Activated T-cell treated with anti-CD3 and anti-CD28 coated beads, Interleukin-2, amount 50 U/mL, for 4 hours (primary cell): ENCODE results near the gene FADS3. TPM values are rescaled to one million over a fixed set of nuclear protein-coding genes. Genes with fewer than 3 reads are reported as not detected.

Experiments used
- ATAC-seq, 2 donors: fragments of 200-7000 bp; cut with Tn5 transposase; one replicate each; pipeline ENCODE4 v1.10.0; 2021
- DNase-seq: peaks from one replicate; pipeline ENCODE4 v3.0.0-alpha.2; 2020
- H3K27me3 Mint-ChIP-seq: one replicate; pipeline ENCODE4 v1.8.0; 2021; ENCODE audit warnings: low read depth, mixed read lengths
- H3K36me3 Mint-ChIP-seq: one replicate; pipeline ENCODE4 v1.8.0; 2022; ENCODE audit warnings: mixed read lengths; ENCODE audit not compliant: insufficient read depth
- H3K4me1 Mint-ChIP-seq: one replicate; pipeline ENCODE4 v1.8.0; 2021; ENCODE audit warnings: low read depth, mixed read lengths
- H3K4me3 Mint-ChIP-seq: one replicate; pipeline ENCODE4 v1.8.0; 2021; ENCODE audit warnings: mild to moderate bottlenecking, moderate library complexity, mixed read lengths
- H3K9me3 Mint-ChIP-seq: one replicate; pipeline ENCODE4 v1.8.0; 2021; ENCODE audit warnings: mixed read lengths
- total RNA-seq, 3 donors: library from RNA; stranded (reverse); gene quantifications; one replicate each; pipeline ENCODE4 v1.2.1, GENCODE V29; 2021

The FADS3 gene
- total RNA-seq, 3 donors from 2014 or later, result 2.6 to 4.1 (median 2.8) TPM

- Mint-ChIP-seq H3K4me1 (peaks cover 2% of the 10 kb centered on the region), H3K27me3 (peaks cover 5% of the 10 kb centered on the region), H3K36me3 (no peaks in the 10 kb centered on the region), H3K4me3 (no peak overlapping the region), H3K9me3 (no peaks in the 10 kb centered on the region)
- ATAC-seq, result no peak
- DNase-seq, result no peak
Observed at GRCh38 chr11:61869708-61870451, 21.5 kb downstream of the FADS3 start.

GRCh38 chr11:61869429-61869707 is 22.0 kb downstream of the FADS3 start:
- H3K4me1 Mint-ChIP-seq, result peaks cover 2% of the 10 kb centered on the region
- no peak for DNase-seq
- H3K27me3 Mint-ChIP-seq, result peaks cover 5% of the 10 kb centered on the region
- ATAC-seq, result no peak
- no peaks in the 10 kb centered on the region for H3K36me3 Mint-ChIP-seq
- H3K9me3 Mint-ChIP-seq, result no peaks in the 10 kb centered on the region
- no peak overlapping the region for H3K4me3 Mint-ChIP-seq

- Mint-ChIP-seq H3K4me3 (no peak overlapping the region), H3K36me3 (no peaks in the 10 kb centered on the region), H3K9me3 (no peaks in the 10 kb centered on the region), H3K27me3 (peaks cover 5% of the 10 kb centered on the region), H3K4me1 (peaks cover 2% of the 10 kb centered on the region)
- no peak for DNase-seq
- no peak for ATAC-seq
Observed at GRCh38 chr11:61868571-61869428, 22.5 kb downstream of the FADS3 start.

- Mint-ChIP-seq H3K4me3 (no peak overlapping the region), H3K4me1 (peaks cover 2% of the 10 kb centered on the region), H3K27me3 (peaks cover 5% of the 10 kb centered on the region), H3K9me3 (no peaks in the 10 kb centered on the region), H3K36me3 (no peaks in the 10 kb centered on the region)
- ATAC-seq (no peak), DNase-seq (no peak)
Observed at GRCh38 chr11:61866958-61867343, 24.4 kb downstream of the FADS3 start.

- Mint-ChIP-seq H3K9me3 (no peaks in the 10 kb centered on the region), H3K4me1 (peaks cover 2% of the 10 kb centered on the region), H3K27me3 (peaks cover 5% of the 10 kb centered on the region), H3K4me3 (no peak overlapping the region), H3K36me3 (no peaks in the 10 kb centered on the region)
- ATAC-seq, result no peak
- DNase-seq, result no peak
Observed at GRCh38 chr11:61866231-61866957, 25.0 kb downstream of the FADS3 start.

GRCh38 chr11:61864814-61865775 is 26.2 kb downstream of the FADS3 start:
- H3K9me3 Mint-ChIP-seq, result no peaks in the 10 kb centered on the region
- H3K27me3 Mint-ChIP-seq, result no peaks in the 10 kb centered on the region
- DNase-seq (no peak), ATAC-seq (no peak)
- no peaks in the 10 kb centered on the region for H3K36me3 Mint-ChIP-seq
- H3K4me1 Mint-ChIP-seq, result no peaks in the 10 kb centered on the region
- no peak overlapping the region for H3K4me3 Mint-ChIP-seq

GRCh38 chr11:61863548-61864081 is 27.7 kb downstream of the FADS3 start:
- Mint-ChIP-seq H3K9me3 (no peaks in the 10 kb centered on the region), H3K4me1 (no peaks in the 10 kb centered on the region), H3K27me3 (no peaks in the 10 kb centered on the region), H3K36me3 (no peaks in the 10 kb centered on the region), H3K4me3 (no peak overlapping the region)
- ATAC-seq, result no peak
- no peak for DNase-seq

- no peak overlapping the region for H3K4me3 Mint-ChIP-seq
- H3K36me3 Mint-ChIP-seq, result no peaks in the 10 kb centered on the region
- no peaks in the 10 kb centered on the region for H3K27me3 Mint-ChIP-seq
- ATAC-seq (no peak), DNase-seq (no peak)
- no peaks in the 10 kb centered on the region for H3K4me1 Mint-ChIP-seq
- H3K9me3 Mint-ChIP-seq, result no peaks in the 10 kb centered on the region
Observed at GRCh38 chr11:61862714-61863547, 28.4 kb downstream of the FADS3 start.

- DNase-seq (no peak), ATAC-seq (no peak)
- Mint-ChIP-seq H3K27me3 (no peaks in the 10 kb centered on the region), H3K36me3 (no peaks in the 10 kb centered on the region), H3K9me3 (no peaks in the 10 kb centered on the region), H3K4me1 (no peaks in the 10 kb centered on the region), H3K4me3 (no peak overlapping the region)
Observed at GRCh38 chr11:61861634-61862033, 29.7 kb downstream of the FADS3 start.

GRCh38 chr11:61860054-61860903 is 31.1 kb downstream of the FADS3 start:
- no peaks in the 10 kb centered on the region for H3K36me3 Mint-ChIP-seq
- no peaks in the 10 kb centered on the region for H3K4me1 Mint-ChIP-seq
- no peak for ATAC-seq
- H3K27me3 Mint-ChIP-seq, result no peaks in the 10 kb centered on the region
- no peaks in the 10 kb centered on the region for H3K9me3 Mint-ChIP-seq
- no peak for DNase-seq
- H3K4me3 Mint-ChIP-seq, result no peak overlapping the region

- no peak for ATAC-seq
- Mint-ChIP-seq H3K4me3 (no peak overlapping the region), H3K4me1 (no peaks in the 10 kb centered on the region), H3K36me3 (no peaks in the 10 kb centered on the region), H3K9me3 (no peaks in the 10 kb centered on the region), H3K27me3 (no peaks in the 10 kb centered on the region)
- no peak for DNase-seq
Observed at GRCh38 chr11:61855939-61856680, 35.2 kb downstream of the FADS3 start.
